ENCODE measurements around the gene GIGYF2. TPM values are rescaled to one million over a fixed set of nuclear protein-coding genes. Genes with fewer than 3 reads are reported as not detected.

Gene GIGYF2
- total and polyA plus RNA-seq, 2 of the 13 experiments (the other 11 are each of a cell fraction or from before 2014, with no cell fraction given), result 44.9 to 73.5 TPM

GRCh38 chr2:232697059-232697806, at the start of gene GIGYF2 (continued):
- TF ChIP-seq, protein P1, sequence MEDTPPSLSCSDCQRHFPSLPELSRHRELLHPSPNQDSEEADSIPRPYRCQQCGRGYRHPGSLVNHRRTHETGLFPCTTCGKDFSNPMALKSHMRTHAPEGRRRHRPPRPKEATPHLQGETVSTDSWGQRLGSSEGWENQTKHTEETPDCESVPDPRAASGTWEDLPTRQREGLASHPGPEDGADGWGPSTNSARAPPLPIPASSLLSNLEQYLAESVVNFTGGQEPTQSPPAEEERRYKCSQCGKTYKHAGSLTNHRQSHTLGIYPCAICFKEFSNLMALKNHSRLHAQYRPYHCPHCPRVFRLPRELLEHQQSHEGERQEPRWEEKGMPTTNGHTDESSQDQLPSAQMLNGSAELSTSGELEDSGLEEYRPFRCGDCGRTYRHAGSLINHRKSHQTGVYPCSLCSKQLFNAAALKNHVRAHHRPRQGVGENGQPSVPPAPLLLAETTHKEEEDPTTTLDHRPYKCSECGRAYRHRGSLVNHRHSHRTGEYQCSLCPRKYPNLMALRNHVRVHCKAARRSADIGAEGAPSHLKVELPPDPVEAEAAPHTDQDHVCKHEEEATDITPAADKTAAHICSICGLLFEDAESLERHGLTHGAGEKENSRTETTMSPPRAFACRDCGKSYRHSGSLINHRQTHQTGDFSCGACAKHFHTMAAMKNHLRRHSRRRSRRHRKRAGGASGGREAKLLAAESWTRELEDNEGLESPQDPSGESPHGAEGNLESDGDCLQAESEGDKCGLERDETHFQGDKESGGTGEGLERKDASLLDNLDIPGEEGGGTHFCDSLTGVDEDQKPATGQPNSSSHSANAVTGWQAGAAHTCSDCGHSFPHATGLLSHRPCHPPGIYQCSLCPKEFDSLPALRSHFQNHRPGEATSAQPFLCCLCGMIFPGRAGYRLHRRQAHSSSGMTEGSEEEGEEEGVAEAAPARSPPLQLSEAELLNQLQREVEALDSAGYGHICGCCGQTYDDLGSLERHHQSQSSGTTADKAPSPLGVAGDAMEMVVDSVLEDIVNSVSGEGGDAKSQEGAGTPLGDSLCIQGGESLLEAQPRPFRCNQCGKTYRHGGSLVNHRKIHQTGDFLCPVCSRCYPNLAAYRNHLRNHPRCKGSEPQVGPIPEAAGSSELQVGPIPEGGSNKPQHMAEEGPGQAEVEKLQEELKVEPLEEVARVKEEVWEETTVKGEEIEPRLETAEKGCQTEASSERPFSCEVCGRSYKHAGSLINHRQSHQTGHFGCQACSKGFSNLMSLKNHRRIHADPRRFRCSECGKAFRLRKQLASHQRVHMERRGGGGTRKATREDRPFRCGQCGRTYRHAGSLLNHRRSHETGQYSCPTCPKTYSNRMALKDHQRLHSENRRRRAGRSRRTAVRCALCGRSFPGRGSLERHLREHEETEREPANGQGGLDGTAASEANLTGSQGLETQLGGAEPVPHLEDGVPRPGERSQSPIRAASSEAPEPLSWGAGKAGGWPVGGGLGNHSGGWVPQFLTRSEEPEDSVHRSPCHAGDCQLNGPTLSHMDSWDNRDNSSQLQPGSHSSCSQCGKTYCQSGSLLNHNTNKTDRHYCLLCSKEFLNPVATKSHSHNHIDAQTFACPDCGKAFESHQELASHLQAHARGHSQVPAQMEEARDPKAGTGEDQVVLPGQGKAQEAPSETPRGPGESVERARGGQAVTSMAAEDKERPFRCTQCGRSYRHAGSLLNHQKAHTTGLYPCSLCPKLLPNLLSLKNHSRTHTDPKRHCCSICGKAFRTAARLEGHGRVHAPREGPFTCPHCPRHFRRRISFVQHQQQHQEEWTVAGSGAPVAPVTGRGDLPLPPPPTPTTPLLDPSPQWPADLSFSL (CRISPR knock-in tag; IDR thresholded peaks at IDR 0.05), result no peak
- TF ChIP-seq DNMT3B (CRISPR knock-in tag; conservative IDR thresholded peaks at IDR 0.05), result no peak
- TF ChIP-seq, protein P2, sequence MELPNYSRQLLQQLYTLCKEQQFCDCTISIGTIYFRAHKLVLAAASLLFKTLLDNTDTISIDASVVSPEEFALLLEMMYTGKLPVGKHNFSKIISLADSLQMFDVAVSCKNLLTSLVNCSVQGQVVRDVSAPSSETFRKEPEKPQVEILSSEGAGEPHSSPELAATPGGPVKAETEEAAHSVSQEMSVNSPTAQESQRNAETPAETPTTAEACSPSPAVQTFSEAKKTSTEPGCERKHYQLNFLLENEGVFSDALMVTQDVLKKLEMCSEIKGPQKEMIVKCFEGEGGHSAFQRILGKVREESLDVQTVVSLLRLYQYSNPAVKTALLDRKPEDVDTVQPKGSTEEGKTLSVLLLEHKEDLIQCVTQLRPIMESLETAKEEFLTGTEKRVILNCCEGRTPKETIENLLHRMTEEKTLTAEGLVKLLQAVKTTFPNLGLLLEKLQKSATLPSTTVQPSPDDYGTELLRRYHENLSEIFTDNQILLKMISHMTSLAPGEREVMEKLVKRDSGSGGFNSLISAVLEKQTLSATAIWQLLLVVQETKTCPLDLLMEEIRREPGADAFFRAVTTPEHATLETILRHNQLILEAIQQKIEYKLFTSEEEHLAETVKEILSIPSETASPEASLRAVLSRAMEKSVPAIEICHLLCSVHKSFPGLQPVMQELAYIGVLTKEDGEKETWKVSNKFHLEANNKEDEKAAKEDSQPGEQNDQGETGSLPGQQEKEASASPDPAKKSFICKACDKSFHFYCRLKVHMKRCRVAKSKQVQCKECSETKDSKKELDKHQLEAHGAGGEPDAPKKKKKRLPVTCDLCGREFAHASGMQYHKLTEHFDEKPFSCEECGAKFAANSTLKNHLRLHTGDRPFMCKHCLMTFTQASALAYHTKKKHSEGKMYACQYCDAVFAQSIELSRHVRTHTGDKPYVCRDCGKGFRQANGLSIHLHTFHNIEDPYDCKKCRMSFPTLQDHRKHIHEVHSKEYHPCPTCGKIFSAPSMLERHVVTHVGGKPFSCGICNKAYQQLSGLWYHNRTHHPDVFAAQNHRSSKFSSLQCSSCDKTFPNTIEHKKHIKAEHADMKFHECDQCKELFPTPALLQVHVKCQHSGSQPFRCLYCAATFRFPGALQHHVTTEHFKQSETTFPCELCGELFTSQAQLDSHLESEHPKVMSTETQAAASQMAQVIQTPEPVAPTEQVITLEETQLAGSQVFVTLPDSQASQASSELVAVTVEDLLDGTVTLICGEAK (IDR thresholded peaks at IDR 0.05), result no peak
- TF ChIP-seq, protein P2 (CRISPR knock-in tag; IDR thresholded peaks at IDR 0.05), result peak; percentile 79; the same call in 1 of the 2 replicates
- peak; percentile 40; the same call in 1 of the 2 replicates for TF ChIP-seq ELF3 (CRISPR knock-in tag; IDR thresholded peaks at IDR 0.05)
- TF ChIP-seq, protein P3, sequence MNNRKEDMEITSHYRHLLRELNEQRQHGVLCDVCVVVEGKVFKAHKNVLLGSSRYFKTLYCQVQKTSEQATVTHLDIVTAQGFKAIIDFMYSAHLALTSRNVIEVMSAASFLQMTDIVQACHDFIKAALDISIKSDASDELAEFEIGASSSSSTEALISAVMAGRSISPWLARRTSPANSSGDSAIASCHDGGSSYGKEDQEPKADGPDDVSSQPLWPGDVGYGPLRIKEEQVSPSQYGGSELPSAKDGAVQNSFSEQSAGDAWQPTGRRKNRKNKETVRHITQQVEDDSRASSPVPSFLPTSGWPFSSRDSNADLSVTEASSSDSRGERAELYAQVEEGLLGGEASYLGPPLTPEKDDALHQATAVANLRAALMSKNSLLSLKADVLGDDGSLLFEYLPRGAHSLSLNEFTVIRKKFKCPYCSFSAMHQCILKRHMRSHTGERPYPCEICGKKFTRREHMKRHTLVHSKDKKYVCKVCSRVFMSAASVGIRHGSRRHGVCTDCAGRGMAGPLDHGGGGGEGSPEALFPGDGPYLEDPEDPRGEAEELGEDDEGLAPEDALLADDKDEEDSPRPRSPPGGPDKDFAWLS (CRISPR knock-in tag; IDR thresholded peaks at IDR 0.05; ENCODE audit: borderline replicate concordance), result peak; percentile 63; the same call in 1 of the 2 replicates
- peak; percentile 18; the same call in 1 of the 2 replicates for TF ChIP-seq REPIN1 (CRISPR knock-in tag; IDR thresholded peaks at IDR 0.05; ENCODE audit: borderline replicate concordance, low read depth)
- peak; percentile 31 for TF ChIP-seq ZNF34 (CRISPR knock-in tag; IDR thresholded peaks at IDR 0.05; ENCODE audit: borderline replicate concordance)
- peak; percentile 50; the same call in 1 of the 2 replicates for TF ChIP-seq ZNF790 (CRISPR knock-in tag; IDR thresholded peaks at IDR 0.05; ENCODE audit: borderline replicate concordance)
- TF ChIP-seq ATM (IDR thresholded peaks at IDR 0.05; ENCODE audit: borderline replicate concordance), result no peak
